Activated naive CD8-positive, alpha-beta T cell treated with anti-CD3 and anti-CD28 coated beads, Interleukin-2, amount 50 U/mL, for 24 hours (primary cell): ENCODE data around the gene RAB6B.

Experiments used
- ATAC-seq: fragments of 150-1000 bp; cut with Tn5 transposase; one replicate; pipeline ENCODE4 v1.10.0; 2021
- DNase-seq: peaks from one replicate; pipeline ENCODE4 v3.0.0; 2021
- H3K27ac Mint-ChIP-seq: one replicate; pipeline ENCODE4 v1.8.0; 2021; ENCODE audit warnings: mild to moderate bottlenecking, mixed read lengths
- H3K27me3 Mint-ChIP-seq: one replicate; pipeline ENCODE4 v1.8.0; 2021; ENCODE audit warnings: mixed read lengths
- H3K36me3 Mint-ChIP-seq: one replicate; pipeline ENCODE4 v1.8.0; 2021; ENCODE audit warnings: low read depth, mixed read lengths
- H3K4me1 Mint-ChIP-seq: one replicate; pipeline ENCODE4 v1.8.0; 2021; ENCODE audit warnings: mixed read lengths
- H3K4me3 Mint-ChIP-seq: one replicate; pipeline ENCODE4 v1.8.0; 2021; ENCODE audit warnings: mild to moderate bottlenecking, moderate library complexity, mixed read lengths
- H3K9me3 Mint-ChIP-seq: one replicate; pipeline ENCODE4 v1.8.0; 2021; ENCODE audit warnings: mixed read lengths

Gene RAB6B

DNA sequence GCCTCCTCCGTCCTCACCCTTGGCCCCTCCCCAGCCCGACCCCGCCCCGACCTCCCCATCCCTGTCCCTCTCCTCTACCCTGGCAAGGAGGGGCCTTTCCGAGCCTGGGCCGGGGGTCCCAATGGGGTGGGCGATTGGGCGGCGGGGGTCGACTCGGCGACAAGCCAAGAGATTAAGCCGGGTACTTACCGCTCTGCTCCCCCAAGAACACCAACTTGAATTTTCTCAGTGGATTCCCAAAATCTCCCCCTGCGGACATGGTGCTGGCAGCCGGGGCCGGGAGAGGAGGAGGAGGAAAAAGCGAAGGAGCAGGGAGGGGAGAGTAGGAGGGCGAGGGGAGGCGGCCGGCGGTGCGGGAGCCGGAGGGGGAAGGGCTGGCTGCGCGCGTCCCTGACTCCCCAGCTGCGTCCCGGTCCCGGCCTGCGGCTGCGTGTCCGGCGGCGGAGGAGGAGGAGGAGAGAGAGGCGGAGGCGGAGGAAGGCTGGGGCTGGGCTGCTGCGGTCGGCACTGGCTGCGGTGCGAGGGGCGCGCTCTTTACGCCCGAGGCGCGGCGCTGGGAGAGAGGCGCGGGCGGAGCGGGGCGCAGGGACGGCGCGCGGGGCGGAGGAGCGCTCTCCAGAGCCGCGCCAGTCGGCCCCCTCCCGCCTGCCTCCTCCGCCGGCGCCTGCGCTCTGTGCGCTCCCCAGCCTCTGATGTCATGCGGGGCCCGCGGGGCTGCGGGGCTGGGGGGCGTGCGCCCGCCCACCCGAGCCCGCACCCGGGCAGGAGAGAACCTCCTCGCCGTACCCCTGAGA lies at the start of gene RAB6B:
TSS of gene RAB6B (minus strand) at position 675 of the 794 bp plus-strand sequence. CDS start at position 259, 416 bp downstream.
- peak; percentile 16 for DNase-seq
- H3K4me3 Mint-ChIP-seq = peak within 1 kb of the TSS; percentile 53
- ATAC-seq = peak; percentile 59
- no peak within 1 kb of the TSS for H3K27ac Mint-ChIP-seq
- no peaks in the 10 kb centered on the region for H3K9me3 Mint-ChIP-seq
- H3K36me3 Mint-ChIP-seq = no peaks in the 10 kb centered on the region
- H3K27me3 Mint-ChIP-seq = peaks cover 43% of the 10 kb centered on the region
- no peaks in the 10 kb centered on the region for H3K4me1 Mint-ChIP-seq

DNA sequence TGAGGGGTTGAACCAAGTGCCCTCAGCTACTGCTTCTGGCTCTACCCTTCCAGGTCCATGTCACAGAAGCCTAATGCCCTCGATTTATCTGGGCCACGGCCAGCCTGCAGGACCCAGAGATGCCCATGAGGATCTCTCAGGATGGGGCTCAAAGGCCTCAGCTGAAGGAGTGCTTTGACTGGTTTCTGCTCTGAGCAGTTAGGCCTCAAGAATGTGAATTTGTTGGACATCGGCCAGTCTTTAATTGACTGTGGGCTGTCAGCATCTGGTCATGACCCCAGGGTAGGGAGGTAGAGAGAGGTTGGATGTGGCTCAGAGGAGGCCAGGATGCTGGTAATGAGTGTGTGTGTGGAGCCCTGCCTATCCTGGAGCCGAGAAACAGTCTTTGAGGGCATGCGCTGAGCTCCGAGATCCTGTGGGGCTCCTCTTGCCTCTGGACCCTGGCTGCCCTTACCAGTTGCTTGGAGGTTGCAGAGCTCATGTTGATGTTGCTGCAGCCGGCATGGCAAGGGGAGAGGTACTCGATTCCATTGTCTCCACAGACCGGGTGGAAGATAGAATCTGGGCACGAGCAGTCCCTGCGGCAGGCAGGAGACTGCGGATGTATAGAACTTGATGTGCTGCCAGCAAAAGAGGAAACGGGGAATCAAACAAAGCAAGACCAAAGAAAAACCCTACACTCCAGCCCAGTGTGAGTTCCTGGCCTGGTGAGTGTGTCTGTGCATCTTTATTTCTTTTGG lies 49.1 kb upstream of the RAB6B start:
- no peak for DNase-seq
- Mint-ChIP-seq H3K27ac (no peak overlapping the region), H3K36me3 (no peaks in the 10 kb centered on the region), H3K9me3 (no peaks in the 10 kb centered on the region), H3K4me3 (no peak overlapping the region), H3K4me1 (peaks cover 8% of the 10 kb centered on the region), H3K27me3 (peaks cover 4% of the 10 kb centered on the region)
- no peak for ATAC-seq

DNA sequence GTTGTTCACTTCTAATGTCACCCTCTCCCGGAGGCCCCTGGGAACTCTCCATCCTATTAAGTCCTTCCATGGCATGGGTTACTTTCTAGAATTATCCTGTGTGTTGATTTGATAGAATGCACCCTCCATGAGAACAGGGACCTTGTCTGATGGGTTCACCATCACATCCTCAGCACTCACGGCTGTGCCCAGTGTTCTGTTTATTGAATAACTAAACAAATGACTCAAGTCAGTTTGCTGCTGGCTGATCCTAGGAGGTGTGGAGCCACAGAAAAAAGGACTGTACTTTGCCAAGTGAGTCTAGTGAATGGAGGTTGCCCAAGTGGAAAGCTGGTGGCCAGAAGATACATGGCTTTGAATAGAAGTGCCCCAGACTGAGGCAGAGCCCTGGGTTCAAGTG lies 48.5 kb upstream of the RAB6B start:
- H3K27ac Mint-ChIP-seq = no peak overlapping the region
- no peaks in the 10 kb centered on the region for H3K36me3 Mint-ChIP-seq
- ATAC-seq (no peak), DNase-seq (no peak)
- H3K4me1 Mint-ChIP-seq = peaks cover 8% of the 10 kb centered on the region
- no peak overlapping the region for H3K4me3 Mint-ChIP-seq
- H3K27me3 Mint-ChIP-seq = peaks cover 4% of the 10 kb centered on the region
- H3K9me3 Mint-ChIP-seq = no peaks in the 10 kb centered on the region

DNA sequence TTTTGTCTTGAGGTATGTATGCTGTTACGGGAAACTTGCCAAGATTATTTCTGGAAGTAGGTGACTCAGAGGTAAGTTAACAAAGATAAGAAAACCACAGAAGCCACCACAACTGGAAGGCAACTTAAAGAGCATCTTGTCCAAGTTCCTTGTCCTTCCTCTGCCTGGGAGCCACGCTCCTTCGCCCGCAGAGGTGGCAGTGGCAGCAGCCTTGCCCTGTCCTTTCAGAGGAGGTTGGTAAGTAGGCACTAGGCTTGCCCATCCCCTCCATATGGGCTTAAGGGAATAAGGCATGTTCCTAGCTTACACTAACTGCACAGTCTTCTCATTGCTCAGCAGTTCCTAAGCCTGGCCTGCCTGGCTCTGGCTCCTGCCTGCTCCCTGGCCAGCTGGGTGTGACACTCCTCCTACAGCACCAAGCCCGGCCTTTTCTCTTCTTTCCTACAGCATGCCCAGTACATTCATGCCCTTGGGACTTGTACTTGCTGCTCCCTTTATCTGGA lies 48.0 kb upstream of the RAB6B start:
- Mint-ChIP-seq H3K4me3 (no peak overlapping the region), H3K9me3 (no peaks in the 10 kb centered on the region), H3K27ac (no peak overlapping the region), H3K4me1 (peaks cover 8% of the 10 kb centered on the region), H3K27me3 (peaks cover 4% of the 10 kb centered on the region), H3K36me3 (no peaks in the 10 kb centered on the region)
- DNase-seq (no peak), ATAC-seq (no peak)

DNA sequence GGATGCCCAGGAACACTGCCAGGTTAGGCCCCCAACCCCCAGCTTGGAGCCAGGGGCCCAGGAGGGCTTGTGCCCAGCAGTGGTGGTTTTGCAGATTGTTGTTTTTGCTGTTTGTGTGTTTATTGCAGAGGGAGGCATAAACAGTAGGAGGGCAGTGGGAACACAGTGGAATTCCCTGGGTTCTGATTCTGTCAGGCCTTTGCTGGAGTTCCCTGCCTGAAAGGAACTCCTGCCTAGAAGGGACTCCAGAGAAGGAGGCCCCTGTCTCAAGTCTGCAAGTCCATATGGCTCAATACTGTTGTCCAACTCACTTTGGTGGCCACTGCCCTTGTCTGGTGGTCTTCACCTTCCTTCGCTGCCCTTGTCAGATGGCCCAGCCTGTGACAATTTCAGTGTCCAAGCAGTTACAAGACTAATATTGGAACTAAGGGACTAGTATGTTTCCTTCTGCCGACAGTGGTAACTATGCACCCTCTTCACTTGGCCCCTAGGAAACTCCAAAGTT lies 47.4 kb upstream of the RAB6B start:
- Mint-ChIP-seq H3K9me3 (no peaks in the 10 kb centered on the region), H3K4me3 (no peak overlapping the region), H3K36me3 (no peaks in the 10 kb centered on the region), H3K27ac (no peak overlapping the region), H3K4me1 (peaks cover 8% of the 10 kb centered on the region), H3K27me3 (peaks cover 3% of the 10 kb centered on the region)
- no peak for DNase-seq
- ATAC-seq = no peak

DNA sequence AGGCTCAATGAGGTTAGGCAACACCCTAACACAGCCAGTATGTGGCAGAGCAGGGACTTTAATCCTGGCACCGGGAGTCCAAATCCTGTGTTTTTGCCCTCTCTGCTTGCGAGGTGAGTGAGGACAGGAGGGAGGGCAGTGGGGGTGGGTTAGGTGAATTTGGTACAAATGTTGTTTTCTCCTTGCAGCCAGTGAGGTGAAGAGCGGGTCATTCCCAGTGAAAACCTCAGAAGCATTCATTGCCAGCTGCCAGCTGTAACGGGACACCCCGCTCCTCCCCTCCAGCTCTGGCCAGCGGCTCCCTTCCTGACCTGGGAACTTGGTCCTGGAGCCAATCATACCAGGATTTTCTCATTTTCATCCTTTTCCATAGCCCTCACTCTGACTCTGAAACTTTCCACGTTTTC lies 45.7 kb upstream of the RAB6B start:
- Mint-ChIP-seq H3K27ac (no peak overlapping the region), H3K9me3 (no peaks in the 10 kb centered on the region), H3K36me3 (no peaks in the 10 kb centered on the region), H3K4me1 (peaks cover 8% of the 10 kb centered on the region), H3K27me3 (peaks cover 3% of the 10 kb centered on the region), H3K4me3 (no peak overlapping the region)
- ATAC-seq = no peak
- DNase-seq = no peak

DNA sequence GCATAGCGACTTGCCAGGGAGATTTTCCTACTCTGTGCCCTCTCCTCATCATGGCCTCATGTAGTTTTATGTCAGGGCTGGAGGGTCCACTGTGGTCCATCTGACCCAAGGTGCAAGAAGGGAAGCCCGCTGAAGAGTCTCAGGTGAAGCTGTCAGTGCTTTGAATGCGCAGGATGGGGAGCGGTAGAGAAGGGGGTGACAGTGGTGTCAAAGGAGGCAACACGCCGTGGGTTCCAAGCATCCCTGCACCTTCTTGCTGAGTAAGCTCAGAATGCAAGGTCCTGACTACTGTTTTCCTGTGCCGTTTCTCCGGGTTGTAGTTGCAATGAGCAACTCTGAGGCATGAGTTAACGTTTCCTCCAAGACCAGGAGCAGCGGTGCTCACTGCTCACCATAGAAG lies 44.9 kb upstream of the RAB6B start:
- H3K9me3 Mint-ChIP-seq = no peaks in the 10 kb centered on the region
- DNase-seq (no peak), ATAC-seq (no peak)
- no peaks in the 10 kb centered on the region for H3K36me3 Mint-ChIP-seq
- H3K27me3 Mint-ChIP-seq = peaks cover 3% of the 10 kb centered on the region
- no peak overlapping the region for H3K27ac Mint-ChIP-seq
- peaks cover 8% of the 10 kb centered on the region for H3K4me1 Mint-ChIP-seq
- H3K4me3 Mint-ChIP-seq = no peak overlapping the region

DNA sequence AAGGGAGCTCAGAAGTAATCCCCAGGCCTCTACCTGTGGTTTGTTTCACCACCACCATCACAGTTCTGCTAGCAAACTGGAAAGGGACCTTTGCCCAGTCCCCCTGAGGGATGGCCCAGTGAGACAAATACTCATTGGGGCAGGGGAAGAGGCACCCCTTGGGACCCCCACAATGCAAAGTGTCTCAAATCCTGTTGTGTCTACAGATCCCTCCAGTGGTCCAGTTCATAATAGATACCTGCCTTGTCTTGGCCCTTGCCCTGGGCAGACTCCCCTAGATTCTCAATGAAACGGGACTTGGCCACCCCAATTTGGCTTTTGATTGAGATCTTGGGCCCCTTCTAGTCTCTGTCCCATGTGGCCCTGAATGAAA lies 43.8 kb upstream of the RAB6B start:
- H3K9me3 Mint-ChIP-seq = no peaks in the 10 kb centered on the region
- no peak overlapping the region for H3K27ac Mint-ChIP-seq
- H3K4me1 Mint-ChIP-seq = peaks cover 8% of the 10 kb centered on the region
- ATAC-seq (no peak), DNase-seq (no peak)
- no peak overlapping the region for H3K4me3 Mint-ChIP-seq
- H3K36me3 Mint-ChIP-seq = no peaks in the 10 kb centered on the region
- H3K27me3 Mint-ChIP-seq = peaks cover 3% of the 10 kb centered on the region

DNA sequence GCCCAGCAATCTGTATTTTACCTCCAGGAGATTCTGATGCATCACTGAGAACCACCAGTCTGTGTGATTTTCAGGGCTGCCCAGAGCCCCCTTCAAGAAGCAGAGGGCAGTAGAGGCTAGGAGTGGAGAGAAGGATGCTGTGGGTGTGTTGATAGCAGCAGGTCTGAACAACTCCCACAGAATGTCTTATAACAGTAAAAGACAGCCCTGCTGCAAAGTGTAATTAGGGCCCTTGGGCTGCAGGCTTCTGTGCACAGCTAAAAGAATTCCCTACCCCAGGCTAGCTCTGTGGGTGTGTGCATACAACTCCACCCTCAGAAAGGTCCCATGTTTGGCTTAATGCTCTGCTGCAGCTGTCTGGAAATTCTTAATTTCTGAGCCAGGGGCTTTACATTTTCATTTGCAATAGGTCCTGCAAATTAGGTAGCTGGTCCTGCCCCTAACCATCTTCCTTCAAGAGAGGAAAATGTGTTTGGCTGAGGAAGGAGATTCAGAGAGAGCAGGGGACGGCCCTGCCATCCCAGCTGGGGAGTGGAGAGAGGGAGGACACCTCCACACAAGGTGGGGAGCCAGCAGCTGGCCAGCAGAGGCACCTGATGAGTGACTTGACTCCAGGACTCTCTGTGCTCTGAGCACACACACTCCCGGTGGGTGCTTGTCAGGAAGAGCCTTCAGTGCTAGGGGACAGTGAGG lies 43.2 kb upstream of the RAB6B start:
- no peak for DNase-seq
- Mint-ChIP-seq H3K4me1 (peaks cover 8% of the 10 kb centered on the region), H3K36me3 (no peaks in the 10 kb centered on the region), H3K27ac (no peak overlapping the region), H3K27me3 (peaks cover 3% of the 10 kb centered on the region), H3K4me3 (no peak overlapping the region), H3K9me3 (no peaks in the 10 kb centered on the region)
- ATAC-seq = no peak

DNA sequence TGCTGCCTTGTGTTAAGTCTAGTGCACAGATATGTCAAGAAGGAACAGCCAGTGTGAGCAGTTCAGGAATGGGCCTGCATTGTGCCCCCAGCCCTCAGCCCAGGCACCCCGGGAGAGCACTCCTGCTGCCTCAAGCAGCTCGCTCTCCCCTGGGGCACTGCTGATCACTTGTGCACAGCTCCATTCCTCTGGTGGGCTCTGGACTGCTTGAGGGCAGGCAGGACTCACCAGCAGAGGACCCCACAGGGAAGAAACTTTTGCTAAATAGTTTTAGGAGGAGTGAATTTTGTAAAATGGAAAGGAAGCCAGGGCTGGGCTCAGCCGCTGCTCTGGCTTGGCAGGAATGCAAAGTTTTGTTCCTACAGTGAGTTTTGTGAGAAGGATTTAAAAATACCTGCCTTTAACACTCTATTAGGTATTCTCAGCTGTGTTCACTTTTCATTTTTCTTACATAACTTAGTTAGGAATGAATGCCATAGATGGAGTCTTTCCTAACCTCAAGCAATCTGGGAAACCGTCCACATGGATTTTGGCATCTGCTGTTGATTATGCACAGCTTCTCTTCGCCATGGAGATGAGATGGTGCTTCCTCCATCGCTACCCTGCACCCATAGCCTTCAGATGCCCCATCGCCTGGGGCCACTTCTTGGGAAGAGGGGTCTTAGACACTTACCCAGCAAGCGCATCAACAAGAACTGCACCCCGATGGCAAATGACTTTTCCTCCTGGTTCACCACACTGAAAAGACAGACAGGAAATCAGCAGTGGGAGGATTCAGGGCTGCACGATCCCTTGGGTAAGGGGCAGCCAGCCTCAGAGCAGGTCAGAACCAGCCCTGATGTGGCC lies 42.3 kb upstream of the RAB6B start:
- peaks cover 3% of the 10 kb centered on the region for H3K27me3 Mint-ChIP-seq
- DNase-seq = no peak
- H3K4me1 Mint-ChIP-seq = peaks cover 6% of the 10 kb centered on the region
- ATAC-seq = no peak
- H3K27ac Mint-ChIP-seq = no peak overlapping the region
- H3K36me3 Mint-ChIP-seq = no peaks in the 10 kb centered on the region
- H3K9me3 Mint-ChIP-seq = no peaks in the 10 kb centered on the region
- H3K4me3 Mint-ChIP-seq = no peak overlapping the region

DNA sequence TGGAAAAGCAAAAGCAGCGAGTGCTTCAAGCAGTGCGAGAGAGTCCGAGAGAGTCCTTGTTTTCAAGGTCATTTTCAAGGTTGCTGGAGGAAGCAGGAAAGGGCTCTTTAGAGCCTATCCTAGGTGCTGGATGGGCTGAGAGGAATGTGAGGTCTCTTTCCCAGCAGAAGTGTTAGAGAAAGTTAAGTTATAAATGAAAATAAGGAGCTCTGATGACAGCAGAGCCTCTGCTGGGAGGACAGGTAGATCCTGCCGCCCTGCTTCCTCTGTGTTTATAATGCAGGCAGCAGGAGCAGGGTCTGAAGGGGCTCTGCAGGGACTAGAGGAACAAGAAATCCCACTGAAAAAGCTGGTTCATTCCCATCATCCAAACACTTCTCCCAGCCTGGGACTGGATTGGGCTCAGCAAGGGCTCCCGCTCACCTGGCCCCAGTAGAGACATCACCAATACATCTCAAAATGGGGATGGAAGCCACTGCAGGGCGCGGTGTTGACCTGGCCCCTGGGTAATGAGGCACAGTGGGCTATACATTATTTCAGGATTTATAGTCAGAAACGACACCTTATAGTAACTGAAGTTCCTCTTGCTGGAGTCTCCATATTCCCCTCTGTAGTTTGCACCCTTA lies 41.5 kb upstream of the RAB6B start:
- no peaks in the 10 kb centered on the region for H3K27me3 Mint-ChIP-seq
- ATAC-seq (no peak), DNase-seq (no peak)
- H3K4me1 Mint-ChIP-seq = no peaks in the 10 kb centered on the region
- no peak overlapping the region for H3K4me3 Mint-ChIP-seq
- H3K9me3 Mint-ChIP-seq = no peaks in the 10 kb centered on the region
- no peaks in the 10 kb centered on the region for H3K36me3 Mint-ChIP-seq
- no peak overlapping the region for H3K27ac Mint-ChIP-seq

DNA sequence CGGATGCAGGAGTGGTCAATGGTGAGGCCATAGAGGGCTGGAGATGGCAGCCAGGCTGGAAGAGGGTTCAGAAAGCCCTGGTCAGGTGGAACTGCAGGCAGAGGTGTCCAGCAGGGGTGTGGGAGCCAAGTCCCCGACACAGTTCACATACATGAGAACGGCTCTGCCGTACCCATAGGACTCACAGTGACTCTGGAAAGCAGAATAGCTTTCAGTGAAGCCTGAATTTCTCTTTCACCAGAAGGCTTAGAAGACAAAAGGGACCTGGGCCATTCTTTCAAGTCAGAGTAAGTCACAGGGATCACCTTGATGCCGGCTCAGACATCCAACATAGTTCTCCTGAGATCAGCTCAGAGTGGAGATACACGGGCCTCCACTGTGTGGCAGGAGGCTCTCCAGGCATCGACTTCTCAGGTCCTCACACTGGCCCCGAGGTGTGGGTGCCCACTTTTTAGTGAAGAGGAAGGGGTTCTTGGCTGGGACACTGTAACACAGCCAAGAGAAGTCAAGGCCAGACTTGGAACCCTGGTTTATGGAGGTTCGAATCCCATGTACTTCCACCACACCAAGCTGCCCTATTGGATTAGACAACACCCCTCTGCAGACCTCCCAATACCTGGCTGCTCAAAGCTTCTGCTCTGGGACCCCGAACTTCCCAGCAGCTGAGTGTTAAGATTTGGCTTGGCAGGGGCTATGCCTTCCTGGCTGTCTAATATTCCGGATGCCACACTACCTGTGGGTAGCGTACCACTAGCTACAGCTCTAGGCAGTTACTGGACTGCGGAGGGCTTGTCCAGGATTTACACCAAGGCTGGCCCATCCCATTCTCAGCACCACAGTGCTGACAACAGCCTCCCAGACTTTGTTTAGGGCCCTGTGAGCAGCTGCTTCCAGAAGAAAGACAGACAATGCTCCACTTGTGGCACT lies 40.4 kb upstream of the RAB6B start:
- H3K4me3 Mint-ChIP-seq = no peak overlapping the region
- no peaks in the 10 kb centered on the region for H3K27me3 Mint-ChIP-seq
- ATAC-seq (no peak), DNase-seq (no peak)
- no peak overlapping the region for H3K27ac Mint-ChIP-seq
- no peaks in the 10 kb centered on the region for H3K4me1 Mint-ChIP-seq
- no peaks in the 10 kb centered on the region for H3K36me3 Mint-ChIP-seq
- H3K9me3 Mint-ChIP-seq = no peaks in the 10 kb centered on the region
